ENCODE results near the gene NOL4L. TPM values are rescaled to one million over a fixed set of nuclear protein-coding genes. Genes with fewer than 3 reads are reported as not detected.

Gene NOL4L
- polyA plus RNA-seq, 1 donor (not counting 4 experiments of a cell fraction or from before 2014, with no cell fraction given): 1.0 TPM

- no peak overlapping the region for H3K4me3 ChIP-seq (ENCODE audit: control insufficient read depth in 2 of 3, extremely low read depth in 1 of 3, insufficient read depth in 2 of 3, low read depth in 1 of 3, low read length in 3 of 3)
- TF ChIP-seq EZH2 (IDR thresholded peaks at IDR 0.05; ENCODE audit: low read length): no peak
- TF ChIP-seq, protein P1, sequence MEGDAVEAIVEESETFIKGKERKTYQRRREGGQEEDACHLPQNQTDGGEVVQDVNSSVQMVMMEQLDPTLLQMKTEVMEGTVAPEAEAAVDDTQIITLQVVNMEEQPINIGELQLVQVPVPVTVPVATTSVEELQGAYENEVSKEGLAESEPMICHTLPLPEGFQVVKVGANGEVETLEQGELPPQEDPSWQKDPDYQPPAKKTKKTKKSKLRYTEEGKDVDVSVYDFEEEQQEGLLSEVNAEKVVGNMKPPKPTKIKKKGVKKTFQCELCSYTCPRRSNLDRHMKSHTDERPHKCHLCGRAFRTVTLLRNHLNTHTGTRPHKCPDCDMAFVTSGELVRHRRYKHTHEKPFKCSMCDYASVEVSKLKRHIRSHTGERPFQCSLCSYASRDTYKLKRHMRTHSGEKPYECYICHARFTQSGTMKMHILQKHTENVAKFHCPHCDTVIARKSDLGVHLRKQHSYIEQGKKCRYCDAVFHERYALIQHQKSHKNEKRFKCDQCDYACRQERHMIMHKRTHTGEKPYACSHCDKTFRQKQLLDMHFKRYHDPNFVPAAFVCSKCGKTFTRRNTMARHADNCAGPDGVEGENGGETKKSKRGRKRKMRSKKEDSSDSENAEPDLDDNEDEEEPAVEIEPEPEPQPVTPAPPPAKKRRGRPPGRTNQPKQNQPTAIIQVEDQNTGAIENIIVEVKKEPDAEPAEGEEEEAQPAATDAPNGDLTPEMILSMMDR (optimal IDR thresholded peaks at IDR 0.05 in 1 of 3, IDR thresholded peaks at IDR 0.05 in 1 of 3, conservative IDR thresholded peaks at IDR 0.05 in 1 of 3; ENCODE audit: extremely low read depth in 1 of 3, insufficient read depth in 2 of 3, low read length in 3 of 3): no peak
- no peak overlapping the region for H3K4me2 ChIP-seq (ENCODE audit: control insufficient read depth, extremely low read depth, insufficient read depth, low read depth, low read length)
- no peak overlapping the region for H2AFZ ChIP-seq (ENCODE audit: control insufficient read depth, low read length)
- no peaks in the 10 kb centered on the region for H3K4me1 ChIP-seq (ENCODE audit: control insufficient read depth, extremely low read depth, insufficient read depth, low read length)
- no peak for FAIRE-seq
- H3K27ac ChIP-seq (ENCODE audit: control insufficient read depth, insufficient read depth, low read length): no peak overlapping the region
- H3K79me2 ChIP-seq (ENCODE audit: control insufficient read depth, insufficient read depth, low read length): no peaks in the 10 kb centered on the region
- no peaks in the 10 kb centered on the region for H3K9me1 ChIP-seq (ENCODE audit: control insufficient read depth, extremely low read depth, insufficient read depth, low read length)
- dilution Hi-C loops (cut with MboI; ENCODE audit: extremely low pct_ligation_motif_present, low sequenced_read_pairs): no loop called here
- no peak for DNase-seq (ENCODE audit: low read depth, low spot score)
- peaks cover 12% of the 10 kb centered on the region for H3K27me3 ChIP-seq (ENCODE audit: control insufficient read depth, extremely low read depth, insufficient read depth, low read length)
- H3K36me3 ChIP-seq (ENCODE audit: control insufficient read depth in 2 of 2, extremely low read depth in 1 of 2, insufficient read depth in 2 of 2, low read length in 2 of 2): no peaks in the 10 kb centered on the region
- no peak overlapping the region for H3K9ac ChIP-seq (ENCODE audit: control insufficient read depth, extremely low read depth, insufficient read depth, low read length)
- H3K9me3 ChIP-seq (ENCODE audit: control insufficient read depth, low read depth, low read length): no peaks in the 10 kb centered on the region
- no peaks in the 10 kb centered on the region for H4K20me1 ChIP-seq (ENCODE audit: control insufficient read depth, extremely low read depth, insufficient read depth, low read length)
These were observed 29.2 kb upstream of the NOL4L start for GRCh38 chr20:32614303-32614702.

DNA sequence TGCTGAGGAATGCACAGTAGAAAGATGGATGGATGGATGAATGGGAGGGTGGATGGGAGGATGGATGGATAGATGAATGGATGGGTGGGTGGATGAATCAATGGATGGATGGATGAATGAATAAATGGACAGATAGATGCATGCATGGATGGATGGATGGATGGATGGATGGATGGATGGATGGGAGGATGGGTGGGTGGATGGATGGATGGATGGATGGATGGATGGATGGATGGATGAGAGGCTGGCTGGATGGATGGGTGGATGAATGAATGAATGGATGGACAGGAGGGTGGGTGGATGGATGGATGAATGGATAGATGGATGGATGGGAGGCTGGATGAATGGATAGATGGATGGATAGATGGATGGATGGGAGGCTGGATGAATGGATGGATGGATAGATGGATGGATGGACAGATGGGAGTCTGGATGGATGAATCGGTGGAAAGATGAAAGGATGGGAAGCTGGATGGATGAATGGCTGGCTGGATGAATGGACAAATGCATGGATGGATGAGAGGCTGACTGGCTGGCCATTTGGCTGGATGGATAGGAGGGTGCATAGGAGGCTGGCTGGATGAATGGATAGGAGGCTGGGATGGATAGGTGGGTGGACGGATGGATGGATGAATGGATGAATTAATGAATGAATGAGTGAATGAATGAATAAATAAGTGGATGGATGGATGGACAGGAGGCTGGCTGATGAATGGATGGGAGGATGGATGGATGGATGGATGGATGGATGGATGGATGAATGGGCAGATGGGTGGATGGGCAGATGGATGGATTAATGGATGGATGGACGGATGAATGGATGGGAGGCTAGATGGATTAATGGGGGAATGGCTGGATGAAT, 28.3 kb upstream of the NOL4L start:
- H3K27me3 ChIP-seq (ENCODE audit: control insufficient read depth, extremely low read depth, insufficient read depth, low read length): peaks cover 12% of the 10 kb centered on the region
- H3K4me2 ChIP-seq (ENCODE audit: control insufficient read depth, extremely low read depth, insufficient read depth, low read depth, low read length): no peak overlapping the region
- no peak overlapping the region for H3K4me3 ChIP-seq (ENCODE audit: control insufficient read depth in 2 of 3, extremely low read depth in 1 of 3, insufficient read depth in 2 of 3, low read depth in 1 of 3, low read length in 3 of 3)
- DNase-seq (ENCODE audit: low read depth, low spot score) (no peak), FAIRE-seq (no peak)
- no peak overlapping the region for H3K27ac ChIP-seq (ENCODE audit: control insufficient read depth, insufficient read depth, low read length)
- no peaks in the 10 kb centered on the region for H3K9me3 ChIP-seq (ENCODE audit: control insufficient read depth, low read depth, low read length)
- no peaks in the 10 kb centered on the region for H3K9me1 ChIP-seq (ENCODE audit: control insufficient read depth, extremely low read depth, insufficient read depth, low read length)
- TF ChIP-seq, protein P1 (optimal IDR thresholded peaks at IDR 0.05 in 1 of 3, IDR thresholded peaks at IDR 0.05 in 1 of 3, conservative IDR thresholded peaks at IDR 0.05 in 1 of 3; ENCODE audit: extremely low read depth in 1 of 3, insufficient read depth in 2 of 3, low read length in 3 of 3): no peak
- TF ChIP-seq EZH2 (IDR thresholded peaks at IDR 0.05; ENCODE audit: low read length): no peak
- no peak overlapping the region for H3K9ac ChIP-seq (ENCODE audit: control insufficient read depth, extremely low read depth, insufficient read depth, low read length)
- H3K36me3 ChIP-seq (ENCODE audit: control insufficient read depth in 2 of 2, extremely low read depth in 1 of 2, insufficient read depth in 2 of 2, low read length in 2 of 2): no peaks in the 10 kb centered on the region
- H3K79me2 ChIP-seq (ENCODE audit: control insufficient read depth, insufficient read depth, low read length): no peaks in the 10 kb centered on the region
- no peak overlapping the region for H2AFZ ChIP-seq (ENCODE audit: control insufficient read depth, low read length)
- H3K4me1 ChIP-seq (ENCODE audit: control insufficient read depth, extremely low read depth, insufficient read depth, low read length): no peaks in the 10 kb centered on the region
- dilution Hi-C loops (cut with MboI; ENCODE audit: extremely low pct_ligation_motif_present, low sequenced_read_pairs): no loop called here
- H4K20me1 ChIP-seq (ENCODE audit: control insufficient read depth, extremely low read depth, insufficient read depth, low read length): no peaks in the 10 kb centered on the region

Measured in keratinocyte (primary cell).